ENCODE measurements around the gene RPS14. TPM values are rescaled to one million over a fixed set of nuclear protein-coding genes. Genes with fewer than 3 reads are reported as not detected.
A peak's percentile ranks its signal among the peaks of the same experiment; 100 is the strongest.

Gene RPS14
- total and polyA plus RNA-seq, 10 of the 15 experiments (the other 5 are each of a cell fraction or from before 2014, with no cell fraction given): 2,295 to 4,047 (median 2,787) TPM

GRCh38 chr5:150411245-150411979 is 38.1 kb downstream of the RPS14 start (continued):
- TF ChIP-seq CEBPZ (IDR thresholded peaks at IDR 0.05; ENCODE audit: low read depth, low read length): no peak
- TF ChIP-seq, protein P1, sequence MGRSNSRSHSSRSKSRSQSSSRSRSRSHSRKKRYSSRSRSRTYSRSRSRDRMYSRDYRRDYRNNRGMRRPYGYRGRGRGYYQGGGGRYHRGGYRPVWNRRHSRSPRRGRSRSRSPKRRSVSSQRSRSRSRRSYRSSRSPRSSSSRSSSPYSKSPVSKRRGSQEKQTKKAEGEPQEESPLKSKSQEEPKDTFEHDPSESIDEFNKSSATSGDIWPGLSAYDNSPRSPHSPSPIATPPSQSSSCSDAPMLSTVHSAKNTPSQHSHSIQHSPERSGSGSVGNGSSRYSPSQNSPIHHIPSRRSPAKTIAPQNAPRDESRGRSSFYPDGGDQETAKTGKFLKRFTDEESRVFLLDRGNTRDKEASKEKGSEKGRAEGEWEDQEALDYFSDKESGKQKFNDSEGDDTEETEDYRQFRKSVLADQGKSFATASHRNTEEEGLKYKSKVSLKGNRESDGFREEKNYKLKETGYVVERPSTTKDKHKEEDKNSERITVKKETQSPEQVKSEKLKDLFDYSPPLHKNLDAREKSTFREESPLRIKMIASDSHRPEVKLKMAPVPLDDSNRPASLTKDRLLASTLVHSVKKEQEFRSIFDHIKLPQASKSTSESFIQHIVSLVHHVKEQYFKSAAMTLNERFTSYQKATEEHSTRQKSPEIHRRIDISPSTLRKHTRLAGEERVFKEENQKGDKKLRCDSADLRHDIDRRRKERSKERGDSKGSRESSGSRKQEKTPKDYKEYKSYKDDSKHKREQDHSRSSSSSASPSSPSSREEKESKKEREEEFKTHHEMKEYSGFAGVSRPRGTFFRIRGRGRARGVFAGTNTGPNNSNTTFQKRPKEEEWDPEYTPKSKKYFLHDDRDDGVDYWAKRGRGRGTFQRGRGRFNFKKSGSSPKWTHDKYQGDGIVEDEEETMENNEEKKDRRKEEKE (IDR thresholded peaks at IDR 0.05): peak; percentile 63
- peak; percentile 87 for TF ChIP-seq ZBED1 (IDR thresholded peaks at IDR 0.05; ENCODE audit: borderline replicate concordance)
- no peak for TF ChIP-seq ATF2 (IDR thresholded peaks at IDR 0.05; ENCODE audit: low read length)
- TF ChIP-seq, protein P2, sequence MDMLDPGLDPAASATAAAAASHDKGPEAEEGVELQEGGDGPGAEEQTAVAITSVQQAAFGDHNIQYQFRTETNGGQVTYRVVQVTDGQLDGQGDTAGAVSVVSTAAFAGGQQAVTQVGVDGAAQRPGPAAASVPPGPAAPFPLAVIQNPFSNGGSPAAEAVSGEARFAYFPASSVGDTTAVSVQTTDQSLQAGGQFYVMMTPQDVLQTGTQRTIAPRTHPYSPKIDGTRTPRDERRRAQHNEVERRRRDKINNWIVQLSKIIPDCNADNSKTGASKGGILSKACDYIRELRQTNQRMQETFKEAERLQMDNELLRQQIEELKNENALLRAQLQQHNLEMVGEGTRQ (IDR thresholded peaks at IDR 0.05; ENCODE audit: borderline replicate concordance, low read depth, low read length): no peak
- no peak for TF ChIP-seq NR2C1 (IDR thresholded peaks at IDR 0.05)
- TF ChIP-seq SMARCA5 (IDR thresholded peaks at IDR 0.05): 0 out of 2 replicates have a peak, but pooled peaks have one; percentile 49
- TF ChIP-seq TARDBP (IDR thresholded peaks at IDR 0.05; ENCODE audit: borderline replicate concordance): no peak
- TF ChIP-seq ZNF207 (IDR thresholded peaks at IDR 0.05; ENCODE audit: borderline replicate concordance): no peak
- TF ChIP-seq KLF5 (IDR thresholded peaks at IDR 0.05; ENCODE audit: partially characterized antibody): no peak
- no peak for TF ChIP-seq FOXM1 (IDR thresholded peaks at IDR 0.05; ENCODE audit: low read depth, low read length)
- 0 out of 2 replicates have a peak, but pooled peaks have one; percentile 6 for TF ChIP-seq IRF4 (IDR thresholded peaks at IDR 0.05; ENCODE audit: low read depth, low read length)
- no peak for TF ChIP-seq RBBP5 (conservative IDR thresholded peaks at IDR 0.05)
- no peak for TF ChIP-seq FOS (IDR thresholded peaks at IDR 0.05; ENCODE audit: borderline replicate concordance, extremely low read depth, insufficient read length)
- TF ChIP-seq ZNF622 (IDR thresholded peaks at IDR 0.05): no peak
- TF ChIP-seq GATAD2B (conservative IDR thresholded peaks at IDR 0.05; ENCODE audit: low read depth): no peak
- 0 out of 2 replicates have a peak, but pooled peaks have one; percentile 13 for TF ChIP-seq PRDM15 (CRISPR knock-in tag; IDR thresholded peaks at IDR 0.05)
- no peak for TF ChIP-seq TCF12 (IDR thresholded peaks at IDR 0.05; ENCODE audit: low read depth, low read length)

Measured in GM12878 (cell line).